IPS-20b (cell line): ENCODE measurements around the gene GPATCH4.
"Not testable (repeated sequence)": the region's sequence is repeated elsewhere in the genome, so short reads cannot be mapped to it uniquely, and the experiment has no call there.

ENCODE experiments used
- H3K27ac ChIP-seq: one replicate; pipeline ENCODE4 v1.5.1; 2013; ENCODE audit warnings: low read length
- H3K27me3 ChIP-seq: 2 replicates; pipeline ENCODE4 v1.6.1; 2013; ENCODE audit warnings: mild to moderate bottlenecking, low read length, inconsistent platforms; ENCODE audit not compliant: insufficient read depth
- H3K36me3 ChIP-seq: 2 replicates; pipeline ENCODE4 v1.6.1; 2013; ENCODE audit warnings: low read depth, mild to moderate bottlenecking, inconsistent platforms, low read length, moderate library complexity; ENCODE audit not compliant: insufficient read depth
- H3K4me1 ChIP-seq: 2 replicates; pipeline ENCODE4 v1.6.1; 2013; ENCODE audit warnings: mild to moderate bottlenecking, control low read depth, inconsistent platforms, low read length, moderate library complexity; ENCODE audit not compliant: insufficient read depth
- H3K4me3 ChIP-seq: 2 replicates; pipeline ENCODE4 v1.5.1; 2013; ENCODE audit warnings: mild to moderate bottlenecking, low read length, inconsistent platforms
- H3K9ac ChIP-seq: 2 replicates; pipeline ENCODE4 v1.6.1; 2013; ENCODE audit warnings: low read depth, mild to moderate bottlenecking, inconsistent platforms, low read length, moderate library complexity
- H3K9me3 ChIP-seq: 2 replicates; pipeline ENCODE4 v1.6.1; 2013; ENCODE audit warnings: mild to moderate bottlenecking, low read depth, low read length, inconsistent platforms; ENCODE audit not compliant: insufficient read depth

The GPATCH4 gene

DNA sequence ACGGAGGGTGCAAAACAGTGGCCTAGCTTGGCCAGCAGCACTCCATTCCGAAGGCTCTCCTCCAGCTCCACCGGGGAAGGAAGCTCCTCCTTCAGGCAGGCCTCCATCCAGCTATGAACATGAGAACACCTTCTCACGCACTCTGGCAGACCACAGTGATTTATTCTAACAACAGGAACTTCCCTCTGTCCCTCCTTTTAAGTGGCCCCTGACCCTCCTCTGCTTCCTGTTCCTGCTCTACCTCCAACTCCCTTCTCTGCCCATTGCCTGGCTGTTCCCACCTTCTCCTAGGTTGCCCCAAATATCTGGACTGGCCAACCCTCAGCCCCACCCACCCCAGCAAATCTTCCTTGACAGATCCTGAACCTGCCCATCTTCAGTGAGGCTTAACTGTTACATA, 34.8 kb downstream of the GPATCH4 start:
- Histone ChIP-seq H3K36me3 (peaks cover 60% of the 10 kb centered on the region), H3K9ac (no peak overlapping the region), H3K4me1 (peaks cover 5% of the 10 kb centered on the region)

DNA sequence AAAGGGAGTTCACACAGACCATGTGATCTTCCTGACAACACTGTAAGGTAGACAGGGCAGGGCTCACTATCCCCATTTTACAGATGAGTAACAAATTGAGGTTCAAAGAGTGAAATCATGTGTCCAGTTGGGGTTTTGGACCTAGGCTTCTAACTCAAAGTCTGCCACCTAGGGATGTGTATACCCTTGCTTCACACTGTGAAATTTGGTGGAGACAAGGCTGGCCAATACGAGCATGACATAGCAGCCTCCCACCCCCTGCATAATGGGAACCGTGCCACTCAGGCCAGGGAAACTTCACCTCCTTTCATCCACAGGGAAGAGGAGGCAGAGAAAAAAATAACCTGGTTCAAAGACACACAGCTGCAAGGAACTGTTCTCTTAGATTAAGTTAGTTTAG, 35.8 kb downstream of the GPATCH4 start:
- Histone ChIP-seq H3K9ac (no peak overlapping the region), H3K27me3 (no peaks in the 10 kb centered on the region), H3K27ac (no peak overlapping the region), H3K4me3 (no peak overlapping the region), H3K9me3 (no peaks in the 10 kb centered on the region), H3K4me1 (no peaks in the 10 kb centered on the region), H3K36me3 (peaks cover 67% of the 10 kb centered on the region)

More for the DNA sequence above, 34.8 kb downstream of the GPATCH4 start:
- H3K4me3 ChIP-seq = no peak overlapping the region
- H3K27ac ChIP-seq = no peak overlapping the region
- no peaks in the 10 kb centered on the region for H3K27me3 ChIP-seq
- H3K9me3 ChIP-seq = no peaks in the 10 kb centered on the region

DNA sequence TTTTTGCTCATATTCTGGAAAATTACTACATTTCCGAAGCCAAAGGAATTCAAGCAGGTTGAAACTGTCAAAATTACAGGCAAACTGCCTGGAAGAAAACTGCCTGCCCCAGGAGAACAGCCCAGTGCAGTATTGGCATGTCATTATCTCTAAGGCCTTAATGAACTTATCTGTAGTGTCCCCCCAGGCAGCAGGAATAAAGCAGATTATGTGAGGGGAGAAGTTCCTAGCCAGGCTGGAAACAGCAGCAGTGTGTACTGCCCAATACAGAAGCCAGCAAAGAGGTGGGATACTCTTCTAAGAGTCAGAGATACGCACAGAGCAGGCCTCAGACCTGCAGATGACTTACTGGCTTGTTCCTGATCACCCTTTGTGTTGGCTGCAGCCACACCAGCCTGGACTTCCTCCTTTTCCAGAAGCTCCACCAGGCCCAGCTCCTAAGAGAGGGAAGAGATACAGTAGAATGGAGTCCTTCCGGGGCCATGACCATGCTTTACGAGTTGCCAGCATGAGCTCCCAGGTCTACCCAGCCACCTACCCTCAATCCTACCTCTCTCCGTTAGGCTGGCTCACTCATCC, 40.6 kb downstream of the GPATCH4 start:
- no peaks in the 10 kb centered on the region for H3K9me3 ChIP-seq
- no peak overlapping the region for H3K9ac ChIP-seq
- H3K27me3 ChIP-seq = no peaks in the 10 kb centered on the region
- no peak overlapping the region for H3K4me3 ChIP-seq
- no peaks in the 10 kb centered on the region for H3K4me1 ChIP-seq
- peaks cover 70% of the 10 kb centered on the region for H3K36me3 ChIP-seq
- H3K27ac ChIP-seq = no peak overlapping the region

DNA sequence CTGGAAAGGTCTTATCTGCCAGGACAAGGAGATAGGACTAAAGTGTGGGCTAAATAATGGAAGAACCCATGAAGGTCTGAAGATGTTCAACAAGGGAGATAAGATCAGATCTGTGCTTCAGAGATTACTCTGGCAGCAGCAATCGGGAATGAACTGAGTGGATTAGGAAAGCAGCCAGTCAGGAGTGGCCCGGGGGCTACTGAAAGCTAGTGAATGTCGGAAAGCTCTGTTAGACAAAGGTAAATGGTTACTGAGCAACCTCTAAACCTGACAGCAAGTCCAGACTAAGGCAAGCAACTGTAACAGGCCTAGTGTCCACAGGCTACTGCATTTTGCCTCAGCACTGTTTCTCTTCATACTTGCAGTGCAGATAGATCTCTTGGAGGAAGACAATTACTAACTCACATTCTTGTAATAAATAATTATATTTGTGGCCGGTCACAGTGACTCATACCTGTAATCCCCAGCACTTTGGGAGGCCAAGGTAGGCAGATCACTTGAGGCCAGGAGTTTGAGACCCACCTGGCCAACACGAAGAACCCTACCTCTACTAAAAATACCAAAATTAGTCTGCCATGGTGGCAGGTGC, 41.4 kb downstream of the GPATCH4 start:
- Histone ChIP-seq H3K27ac (no peak overlapping the region), H3K4me3 (no peak overlapping the region), H3K9me3 (no peaks in the 10 kb centered on the region), H3K27me3 (no peaks in the 10 kb centered on the region), H3K4me1 (no peaks in the 10 kb centered on the region), H3K36me3 (peaks cover 73% of the 10 kb centered on the region), H3K9ac (no peak overlapping the region)

DNA sequence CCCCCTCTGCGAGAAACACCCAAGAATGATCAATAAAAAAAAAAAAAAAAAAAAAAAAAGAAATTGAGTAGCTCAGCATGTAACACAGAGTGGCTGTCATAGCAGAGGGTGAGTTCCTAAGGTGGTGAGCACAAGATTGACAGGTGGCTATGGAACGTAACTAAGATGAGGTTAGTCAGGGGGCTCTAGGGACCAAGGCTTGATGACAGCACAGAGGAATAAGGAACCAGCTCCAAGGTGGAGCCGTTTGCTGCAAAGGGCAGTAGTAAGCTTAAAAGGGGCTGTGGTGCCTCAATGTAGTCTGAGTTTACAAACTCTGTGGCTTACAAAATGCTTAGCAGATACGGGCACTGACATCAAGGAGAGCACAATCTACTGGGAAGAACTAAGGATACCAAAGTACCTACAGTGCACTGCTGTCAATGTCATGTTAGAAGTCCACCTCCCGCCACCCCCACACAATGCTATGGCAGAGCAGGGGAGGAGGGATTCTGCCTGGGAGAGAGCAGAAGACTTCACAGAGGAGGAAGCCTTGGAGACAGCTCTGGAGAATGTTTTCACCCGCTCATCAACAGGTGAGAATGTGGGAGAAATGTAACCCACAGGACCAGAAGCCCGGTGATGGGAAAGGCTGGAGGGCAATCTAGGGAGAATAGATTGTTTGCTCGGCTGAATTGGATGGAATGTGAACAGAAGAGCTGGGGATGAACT, 42.0 kb downstream of the GPATCH4 start:
- Histone ChIP-seq H3K27me3 (no peaks in the 10 kb centered on the region), H3K9ac (no peak overlapping the region), H3K27ac (no peak overlapping the region), H3K9me3 (no peaks in the 10 kb centered on the region), H3K4me3 (no peak overlapping the region), H3K4me1 (no peaks in the 10 kb centered on the region), H3K36me3 (peaks cover 73% of the 10 kb centered on the region)

DNA sequence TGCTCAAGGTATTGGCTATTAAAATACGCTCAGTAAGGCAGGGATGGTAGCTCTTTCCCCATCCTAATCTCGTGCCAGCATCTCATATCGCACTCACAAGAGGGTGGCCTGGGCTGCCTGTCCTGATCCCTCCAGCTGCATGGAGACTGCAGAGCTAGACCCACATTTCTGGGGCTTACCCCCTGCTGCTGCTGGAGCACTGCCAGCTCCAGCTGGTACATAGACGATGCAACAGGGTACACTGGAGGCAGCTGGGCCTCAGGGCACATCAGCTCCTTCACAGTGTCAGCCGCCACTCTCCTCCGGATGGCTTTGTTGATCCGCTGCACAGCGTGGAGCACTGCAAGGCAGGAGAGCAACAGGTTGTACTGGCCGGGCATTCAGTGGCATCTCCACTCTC, 44.9 kb downstream of the GPATCH4 start:
- peaks cover 68% of the 10 kb centered on the region for H3K36me3 ChIP-seq
- H3K27ac ChIP-seq = no peak overlapping the region
- H3K9me3 ChIP-seq = no peaks in the 10 kb centered on the region
- no peaks in the 10 kb centered on the region for H3K4me1 ChIP-seq
- H3K9ac ChIP-seq = no peak overlapping the region
- H3K27me3 ChIP-seq = no peaks in the 10 kb centered on the region
- no peak overlapping the region for H3K4me3 ChIP-seq

DNA sequence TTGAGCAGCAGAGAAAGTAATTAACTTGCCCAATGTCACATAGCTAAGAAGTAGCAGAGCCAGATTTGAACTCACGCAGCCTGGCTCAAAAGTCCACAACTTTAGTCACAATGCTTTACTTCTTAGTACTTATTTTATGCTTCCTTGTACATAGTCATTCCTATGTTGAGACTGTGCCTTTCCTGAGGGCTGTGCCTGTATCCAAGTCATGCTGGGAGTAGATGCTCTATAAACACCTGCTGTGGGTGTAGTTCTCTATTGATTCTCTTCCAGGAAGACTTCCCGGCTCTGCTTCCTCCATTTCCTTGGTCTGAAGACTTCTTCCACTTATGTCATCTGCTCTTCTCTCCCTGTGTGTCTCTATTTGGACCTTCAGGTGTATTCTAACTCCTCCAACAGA, 45.6 kb downstream of the GPATCH4 start:
- Histone ChIP-seq H3K27me3 (no peaks in the 10 kb centered on the region), H3K4me3 (no peak overlapping the region), H3K27ac (no peak overlapping the region), H3K4me1 (no peaks in the 10 kb centered on the region), H3K9ac (no peak overlapping the region), H3K9me3 (no peaks in the 10 kb centered on the region), H3K36me3 (peaks cover 70% of the 10 kb centered on the region)

DNA sequence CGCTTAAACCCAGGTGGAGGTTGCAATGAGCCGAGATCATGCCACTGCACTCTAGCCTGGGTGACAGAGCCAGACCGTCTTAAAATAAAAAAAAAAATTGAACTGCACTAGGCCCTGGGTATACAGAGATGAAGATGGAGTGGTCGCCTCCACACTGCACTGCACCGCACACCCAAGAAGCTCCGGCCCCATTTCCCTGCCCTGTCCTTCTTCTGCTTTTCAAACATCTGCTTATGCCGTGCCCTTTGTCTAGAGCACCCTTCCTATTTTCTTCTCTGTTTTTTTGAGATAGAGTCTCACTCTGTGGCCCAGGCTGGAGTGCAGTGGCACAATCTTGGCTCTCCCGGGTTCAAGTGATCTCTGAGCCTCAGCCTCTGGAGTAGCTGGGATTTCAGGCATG, 46.3 kb downstream of the GPATCH4 start:
- Histone ChIP-seq H3K4me3 (no peak overlapping the region), H3K27me3 (no peaks in the 10 kb centered on the region), H3K9ac (no peak overlapping the region), H3K36me3 (peaks cover 70% of the 10 kb centered on the region), H3K4me1 (no peaks in the 10 kb centered on the region), H3K27ac (no peak overlapping the region), H3K9me3 (no peaks in the 10 kb centered on the region)

DNA sequence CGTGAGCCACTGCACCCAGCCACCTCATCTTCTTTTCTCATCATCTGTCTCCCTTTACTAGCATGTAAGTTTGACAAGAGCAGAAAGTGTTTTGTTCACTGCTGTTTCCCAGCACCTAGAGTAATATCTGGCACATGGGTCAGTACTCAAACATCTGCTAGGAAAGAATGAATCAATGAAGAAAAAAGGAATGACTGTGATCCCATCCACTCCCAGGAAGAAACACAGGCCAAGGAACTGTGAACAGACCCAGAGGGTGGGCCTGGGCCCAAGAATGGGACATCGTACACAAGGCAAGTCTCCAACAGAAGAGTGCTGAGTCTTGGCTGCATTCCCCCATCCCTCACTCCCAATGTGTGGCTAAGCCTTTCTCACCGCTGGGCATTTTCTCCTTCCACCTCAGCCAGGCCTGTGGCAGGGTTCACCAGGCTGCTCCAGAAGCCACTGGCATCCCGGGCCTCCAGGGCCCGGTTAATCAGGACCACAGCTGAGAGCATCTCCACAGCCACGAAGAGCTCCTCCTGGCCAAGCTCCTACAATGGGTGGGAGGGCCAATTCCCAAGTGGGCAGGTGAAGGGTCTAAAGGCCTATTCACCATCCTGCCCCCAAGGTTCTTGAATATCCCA, 47.3 kb downstream of the GPATCH4 start:
- H3K9ac ChIP-seq = no peak overlapping the region
- H3K4me1 ChIP-seq = no peaks in the 10 kb centered on the region
- no peaks in the 10 kb centered on the region for H3K27me3 ChIP-seq
- H3K4me3 ChIP-seq = no peak overlapping the region
- H3K27ac ChIP-seq = no peak overlapping the region
- H3K36me3 ChIP-seq = peaks cover 65% of the 10 kb centered on the region
- no peaks in the 10 kb centered on the region for H3K9me3 ChIP-seq

DNA sequence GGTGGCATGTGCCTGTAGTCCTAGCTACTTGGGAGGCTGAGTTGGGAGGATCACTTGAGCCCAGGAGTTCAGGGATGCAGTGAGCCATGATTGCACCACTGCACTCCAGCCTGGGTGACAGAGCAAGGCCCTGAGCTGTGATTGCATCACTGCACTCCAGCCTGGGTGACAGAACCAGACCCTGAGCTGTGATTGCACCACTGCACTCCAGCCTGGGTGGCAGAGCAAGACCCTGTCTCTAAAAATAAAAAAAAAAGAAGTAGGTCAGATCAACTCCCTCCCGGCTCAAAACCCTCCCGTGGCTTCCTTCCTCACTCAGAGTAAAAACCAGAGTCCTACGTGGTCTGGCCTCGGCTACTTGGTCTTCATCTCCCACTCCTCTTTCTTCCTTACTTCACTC, 48.3 kb downstream of the GPATCH4 start:
- H3K27me3 ChIP-seq, H3K9ac ChIP-seq, H3K4me1 ChIP-seq, H3K4me3 ChIP-seq, H3K27ac ChIP-seq, H3K9me3 ChIP-seq: not testable (repeated sequence)
- H3K36me3 ChIP-seq = peaks cover 75% of the 10 kb centered on the region

DNA sequence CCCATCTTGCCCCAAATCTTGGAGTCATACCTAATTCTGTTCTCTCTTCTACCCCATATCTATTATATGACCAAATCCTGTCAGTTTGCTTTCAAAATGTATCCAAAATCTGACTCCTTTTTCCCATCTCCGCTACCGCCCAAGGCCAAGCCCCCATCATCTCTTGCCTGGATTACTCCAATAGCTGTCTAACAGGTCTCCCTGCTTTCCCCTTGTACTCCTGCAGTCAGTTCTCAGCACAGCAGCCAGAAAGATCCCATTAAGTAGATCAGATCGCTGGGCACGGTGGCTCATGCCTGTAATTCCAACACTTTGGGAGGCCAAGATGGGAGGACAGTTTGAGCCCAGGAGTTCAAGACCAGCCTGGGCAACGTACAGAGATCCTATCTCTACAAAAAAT, 48.8 kb downstream of the GPATCH4 start:
- H3K9me3 ChIP-seq = no peaks in the 10 kb centered on the region
- H3K27me3 ChIP-seq = no peaks in the 10 kb centered on the region
- no peak overlapping the region for H3K4me3 ChIP-seq
- H3K4me1 ChIP-seq = no peaks in the 10 kb centered on the region
- no peak overlapping the region for H3K9ac ChIP-seq
- H3K27ac ChIP-seq = no peak overlapping the region
- H3K36me3 ChIP-seq = peaks cover 79% of the 10 kb centered on the region

DNA sequence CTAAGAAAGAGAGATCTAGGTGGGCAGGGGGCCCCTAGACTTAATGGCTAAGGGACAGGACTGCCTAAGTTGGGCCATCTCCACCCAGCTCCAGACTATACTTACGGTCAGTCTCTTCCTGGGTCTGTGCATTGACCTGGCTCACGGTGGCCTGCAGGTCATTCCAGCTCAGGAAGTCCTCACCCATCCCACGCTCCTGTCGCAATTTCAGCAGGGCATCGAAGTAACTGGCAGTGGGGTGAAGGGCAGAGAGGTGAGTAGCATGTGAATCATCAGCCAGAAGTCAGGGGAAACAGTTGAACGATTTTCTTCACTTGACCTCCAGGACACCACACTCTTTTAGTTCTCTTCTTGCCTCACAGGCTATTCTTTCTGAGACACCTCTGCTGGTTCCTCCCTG, 49.4 kb downstream of the GPATCH4 start:
- no peaks in the 10 kb centered on the region for H3K4me1 ChIP-seq
- no peak overlapping the region for H3K27ac ChIP-seq
- H3K4me3 ChIP-seq = no peak overlapping the region

More for the DNA sequence above, 49.4 kb downstream of the GPATCH4 start:
- H3K36me3 ChIP-seq = peaks cover 86% of the 10 kb centered on the region
- no peak overlapping the region for H3K9ac ChIP-seq
- no peaks in the 10 kb centered on the region for H3K9me3 ChIP-seq
- H3K27me3 ChIP-seq = no peaks in the 10 kb centered on the region
